ENCODE results near the gene NGDN. TPM values are rescaled to one million over a fixed set of nuclear protein-coding genes. Genes with fewer than 3 reads are reported as not detected.

NGDN gene
- total and polyA plus RNA-seq, 2 of the 8 experiments (the other 6 are each of a cell fraction or from before 2014, with no cell fraction given), result 39.8 to 48.8 TPM

Other genes with a start within 250 kb of the NGDN start
- 1.2 TPM in 1 of 2 replicates, not detected in the other for gene RNF212B, start 231.8 kb upstream of the NGDN start, total RNA-seq (2021; fragmentation: NEBNext Ultra II Directional; extraction: Animal tissue kit (Norgen Biotek cat#: 25700))
- 0.36 and 0.95 TPM in 2 replicates for gene RNF212B, start 231.8 kb upstream of the NGDN start, polyA plus RNA-seq (2011; rRNA removed)
- gene HOMEZ, start 183.6 kb upstream of the NGDN start, total RNA-seq (2021; fragmentation: NEBNext Ultra II Directional; extraction: Animal tissue kit (Norgen Biotek cat#: 25700)), result 9.1 and 9.7 TPM in 2 replicates
- 12.3 and 15.9 TPM in 2 replicates for gene HOMEZ, start 183.6 kb upstream of the NGDN start, polyA plus RNA-seq (2011; rRNA removed)
- gene PPP1R3E, start 166.8 kb upstream of the NGDN start, total RNA-seq (2021; fragmentation: NEBNext Ultra II Directional; extraction: Animal tissue kit (Norgen Biotek cat#: 25700)), result 3.7 and 4.4 TPM in 2 replicates
- gene PPP1R3E, start 166.8 kb upstream of the NGDN start, polyA plus RNA-seq (2011; rRNA removed), result 3.5 and 4.7 TPM in 2 replicates
- gene BCL2L2, start 162.9 kb upstream of the NGDN start, total RNA-seq (2021; fragmentation: NEBNext Ultra II Directional; extraction: Animal tissue kit (Norgen Biotek cat#: 25700)), result 13.3 and 13.8 TPM in 2 replicates
- 9.3 and 10.5 TPM in 2 replicates for gene BCL2L2, start 162.9 kb upstream of the NGDN start, polyA plus RNA-seq (2011; rRNA removed)
- gene PABPN1, start 148.2 kb upstream of the NGDN start, total RNA-seq (2021; fragmentation: NEBNext Ultra II Directional; extraction: Animal tissue kit (Norgen Biotek cat#: 25700)), result 300 and 312 TPM in 2 replicates
- gene PABPN1, start 148.2 kb upstream of the NGDN start, polyA plus RNA-seq (2011; rRNA removed), result 229 and 331 TPM in 2 replicates
- gene SLC22A17, start 116.8 kb upstream of the NGDN start, total RNA-seq (2021; fragmentation: NEBNext Ultra II Directional; extraction: Animal tissue kit (Norgen Biotek cat#: 25700)), result 39.4 and 43.0 TPM in 2 replicates
- gene SLC22A17, start 116.8 kb upstream of the NGDN start, polyA plus RNA-seq (2011; rRNA removed), result 49.0 and 77.7 TPM in 2 replicates
- 27.8 and 29.0 TPM in 2 replicates for gene EFS, start 104.5 kb upstream of the NGDN start, total RNA-seq (2021; fragmentation: NEBNext Ultra II Directional; extraction: Animal tissue kit (Norgen Biotek cat#: 25700))
- 28.6 and 39.0 TPM in 2 replicates for gene EFS, start 104.5 kb upstream of the NGDN start, polyA plus RNA-seq (2011; rRNA removed)
- not detected in 2 replicates for gene IL25, start 96.9 kb upstream of the NGDN start, total RNA-seq (2021; fragmentation: NEBNext Ultra II Directional; extraction: Animal tissue kit (Norgen Biotek cat#: 25700))
- not detected in 2 replicates for gene IL25, start 96.9 kb upstream of the NGDN start, polyA plus RNA-seq (2011; rRNA removed)
- gene CMTM5, start 92.7 kb upstream of the NGDN start, total RNA-seq (2021; fragmentation: NEBNext Ultra II Directional; extraction: Animal tissue kit (Norgen Biotek cat#: 25700)), result not detected in 2 replicates
- gene CMTM5, start 92.7 kb upstream of the NGDN start, polyA plus RNA-seq (2011; rRNA removed), result 2.1 and 2.8 TPM in 2 replicates
- gene MYH6, start 61.4 kb upstream of the NGDN start, total RNA-seq (2021; fragmentation: NEBNext Ultra II Directional; extraction: Animal tissue kit (Norgen Biotek cat#: 25700)), result not detected in 2 replicates
- 0.03 and 0.05 TPM in 2 replicates for gene MYH6, start 61.4 kb upstream of the NGDN start, polyA plus RNA-seq (2011; rRNA removed)
- gene MYH7, start 34.0 kb upstream of the NGDN start, total RNA-seq (2021; fragmentation: NEBNext Ultra II Directional; extraction: Animal tissue kit (Norgen Biotek cat#: 25700)), result not detected in 2 replicates
- gene MYH7, start 34.0 kb upstream of the NGDN start, polyA plus RNA-seq (2011; rRNA removed), result 0.02 TPM in 1 of 2 replicates, not detected in the other
- 27.0 and 28.6 TPM in 2 replicates for gene ZFHX2, start 82.1 kb downstream of the NGDN start, total RNA-seq (2021; fragmentation: NEBNext Ultra II Directional; extraction: Animal tissue kit (Norgen Biotek cat#: 25700))
- 2.7 and 3.7 TPM in 2 replicates for gene ZFHX2, start 82.1 kb downstream of the NGDN start, polyA plus RNA-seq (2011; rRNA removed)
- gene THTPA, start 86.6 kb downstream of the NGDN start, total RNA-seq (2021; fragmentation: NEBNext Ultra II Directional; extraction: Animal tissue kit (Norgen Biotek cat#: 25700)), result 14.8 and 16.6 TPM in 2 replicates
- 19.0 and 23.4 TPM in 2 replicates for gene THTPA, start 86.6 kb downstream of the NGDN start, polyA plus RNA-seq (2011; rRNA removed)
- 70.1 and 70.9 TPM in 2 replicates for gene AP1G2, start 98.1 kb downstream of the NGDN start, total RNA-seq (2021; fragmentation: NEBNext Ultra II Directional; extraction: Animal tissue kit (Norgen Biotek cat#: 25700))
- gene AP1G2, start 98.1 kb downstream of the NGDN start, polyA plus RNA-seq (2011; rRNA removed), result 134 and 162 TPM in 2 replicates
- gene JPH4, start 109.1 kb downstream of the NGDN start, total RNA-seq (2021; fragmentation: NEBNext Ultra II Directional; extraction: Animal tissue kit (Norgen Biotek cat#: 25700)), result 46.4 and 46.7 TPM in 2 replicates
- 23.9 and 35.0 TPM in 2 replicates for gene JPH4, start 109.1 kb downstream of the NGDN start, polyA plus RNA-seq (2011; rRNA removed)
- gene DHRS2, start 166.7 kb downstream of the NGDN start, total RNA-seq (2021; fragmentation: NEBNext Ultra II Directional; extraction: Animal tissue kit (Norgen Biotek cat#: 25700)), result 0.44 and 1.1 TPM in 2 replicates
- gene DHRS2, start 166.7 kb downstream of the NGDN start, polyA plus RNA-seq (2011; rRNA removed), result 3.5 and 4.4 TPM in 2 replicates